ENCODE data around the gene OR11G2.

- no peak for TF ChIP-seq CTCF (IDR thresholded peaks at IDR 0.05)
- TF ChIP-seq POLR2A (IDR thresholded peaks at IDR 0.05) = no peak
These were observed 28.3 kb downstream of the OR11G2 start for GRCh38 chr14:20219033-20219432.
